K562 (cell line): ENCODE results near the gene REEP3. TPM values are rescaled to one million over a fixed set of nuclear protein-coding genes. Genes with fewer than 3 reads are reported as not detected.

Experiments
- BRD4 ChIP-seq: fragments of 200-600 bp; sonication (generic); IDR thresholded peaks from 2 replicates; pipeline ENCODE4 v1.6.1; 2017; ENCODE audit warnings: inconsistent platforms
- BRD9 ChIP-seq: fragments of 450-650 bp; IDR thresholded peaks from 2 replicates; pipeline ENCODE4 v1.6.1; 2018; ENCODE audit warnings: low read depth; ENCODE audit not compliant: partially characterized antibody
- CTCF ChIP-seq, 3 experiments: IDR thresholded peaks in 2 of 3; conservative IDR thresholded peaks in 1 of 3; 2 replicates each; pipeline ENCODE4 v1.5.1; 2011 to 2012; ENCODE audit warnings: low read length in 3 of 3, mild to moderate bottlenecking in 3 of 3, control low read depth in 2 of 3, improper control_type of control experiment in 1 of 3, inconsistent platforms in 1 of 3, low read depth in 1 of 3, mixed read lengths in 1 of 3, moderate library complexity in 1 of 3; ENCODE audit not compliant: insufficient read depth in 2 of 3
- ETV1 ChIP-seq: fragments of 450-650 bp; conservative IDR thresholded peaks from 2 replicates; pipeline ENCODE4 v1.6.1; 2016; ENCODE audit warnings: missing genetic modification characterization, control low read depth, low read depth, missing compliant biosample characterization
- ETV5 ChIP-seq: sonication (generic); formaldehyde crosslinking; IDR thresholded peaks from 2 replicates; pipeline ENCODE4 v1.4.0; 2020; ENCODE audit warnings: low read depth, mild to moderate bottlenecking, missing genetic modification reagents
- HEY1 ChIP-seq: fragments of 250-450 bp; sonication (Bioruptor Pico); IDR thresholded peaks from 2 replicates; pipeline ENCODE4 v1.5.0; 2020; ENCODE audit warnings: mild to moderate bottlenecking, moderate library complexity, borderline replicate concordance
- MNT ChIP-seq, 2 experiments: fragments of 450-650 bp; conservative IDR thresholded peaks; 2 replicates each; pipeline ENCODE4 v1.6.1; 2017; ENCODE audit warnings: mild to moderate bottlenecking in 2 of 2, moderate library complexity in 2 of 2
- MXI1 ChIP-seq: IDR thresholded peaks from 2 replicates; pipeline ENCODE4 v1.6.1; 2011; ENCODE audit warnings: low read depth, mild to moderate bottlenecking, improper control_type of control experiment, low read length
- POLR2H ChIP-seq: IDR thresholded peaks from 2 replicates; pipeline ENCODE4 v1.6.1; 2016; ENCODE audit warnings: missing genetic modification characterization, low read depth, mild to moderate bottlenecking, control low read depth, missing compliant biosample characterization, moderate library complexity
- PRMT5 ChIP-seq: sonication (generic); formaldehyde crosslinking; IDR thresholded peaks from 2 replicates; pipeline ENCODE4 v1.5.0; 2020; ENCODE audit warnings: missing genetic modification reagents
- SMARCC2 ChIP-seq: fragments of 450-650 bp; IDR thresholded peaks from 2 replicates; pipeline ENCODE4 v1.6.1; 2017; ENCODE audit warnings: antibody characterized with exemption, moderate library complexity, mild to moderate bottlenecking, low read depth
- SRSF9 ChIP-seq: fragments of 200-400 bp; formaldehyde crosslinking; IDR thresholded peaks from 2 replicates; pipeline ENCODE4 v1.6.1; 2017; ENCODE audit warnings: low read depth, low read length, borderline replicate concordance
- STAT6 ChIP-seq: sonication (generic); formaldehyde crosslinking; IDR thresholded peaks from 2 replicates; pipeline ENCODE4 v1.8.1; 2023; ENCODE audit warnings: mild to moderate bottlenecking, missing genetic modification reagents
- TEAD1 ChIP-seq, 2 experiments: fragments of 450-650 bp in 1 of 2; sonication (generic) in 1 of 2; formaldehyde crosslinking; IDR thresholded peaks; 2 replicates each; pipeline versions ENCODE4 v1.4.0 to v1.8.0; 2020 to 2022; ENCODE audit warnings: mild to moderate bottlenecking in 2 of 2, missing genetic modification reagents in 1 of 2
- TGIF2 ChIP-seq: sonication (generic); formaldehyde crosslinking; IDR thresholded peaks from 2 replicates; pipeline ENCODE4 v1.8.1; 2022; ENCODE audit warnings: mild to moderate bottlenecking, missing genetic modification reagents, moderate library complexity
- U2AF1 ChIP-seq: fragments of 200-400 bp; formaldehyde crosslinking; optimal IDR thresholded peaks from 2 replicates; pipeline ENCODE3; 2017; ENCODE audit warnings: mild to moderate bottlenecking, low read depth, low read length, moderate library complexity
- ZBTB33 ChIP-seq: sonication (generic); formaldehyde crosslinking; IDR thresholded peaks from 2 replicates; pipeline ENCODE4 v1.8.1; 2023; ENCODE audit warnings: mild to moderate bottlenecking, missing genetic modification reagents
- ZNF165 ChIP-seq: fragments of 250-450 bp; sonication (Bioruptor Pico); IDR thresholded peaks from 2 replicates; pipeline ENCODE4 v1.4.0; 2020; ENCODE audit warnings: borderline replicate concordance
- ZNF589 ChIP-seq: fragments of 200-800 bp; sonication (Bioruptor generic); IDR thresholded peaks from 2 replicates; pipeline ENCODE4 v1.6.1; 2016; ENCODE audit warnings: low read depth, missing genetic modification characterization, missing compliant biosample characterization
- polyA plus RNA-seq, 8 experiments: library from polyadenylated mRNA; depleted of rRNA in 4 of 8; stranded (reverse) in 5 of 8; unstranded in 3 of 8; fragments of >200 nt; fragmentation: Nextera tagmentation in 2 of 8; fragmentation: Illumina TruSeq in 1 of 8; extraction: Ambion mirVana in 2 of 8; extraction: Trizol in 1 of 8; gene quantifications; 2 replicates each; pipeline versions ENCODE4 v1.2.1 to v1.2.3, GENCODE V29; 2011 to 2014; ENCODE audit warnings: inconsistent platforms in 1 of 8, missing spikeins in 1 of 8
- total RNA-seq, 7 experiments: library from RNA; depleted of rRNA in 6 of 7; stranded (reverse); fragments of >200 nt in 6 of 7; fragmentation: Illumina TruSeq in 2 of 7; extraction: Trizol in 2 of 7; gene quantifications; 2 replicates each; pipeline versions ENCODE4 v1.2.1 to v1.2.3, GENCODE V29; 2011 to 2021; ENCODE audit warnings: low replicate concordance in 1 of 7

Gene REEP3
- total and polyA plus RNA-seq, 9 of the 15 experiments (the other 6 are each of a cell fraction or from before 2014, with no cell fraction given): 3.4 to 13.4 (median 9.2) TPM

- TF ChIP-seq ETV1 (tag) (no peak), ZNF165 (no peak), TEAD1 (CRISPR knock-in tag; IDR thresholded peaks at IDR 0.05) (peak; percentile 83 to 89), BRD9 (peak; percentile 49), MXI1 (no peak), ETV5 (peak; percentile 40; the same call in 1 of the 2 replicates), ZBTB33 (CRISPR knock-in tag) (no peak), POLR2H (tag) (no peak), PRMT5 (CRISPR knock-in tag) (no peak), HEY1 (no peak), BRD4 (peak; percentile 57; the same call in 1 of the 2 replicates), ZNF589 (CRISPR knock-in tag) (no peak), STAT6 (peak; percentile 11; the same call in 1 of the 2 replicates), CTCF (IDR thresholded peaks at IDR 0.05 in 2 of 3, conservative IDR thresholded peaks at IDR 0.05 in 1 of 3; ENCODE audit: insufficient read depth in 2 of 3, low read depth in 1 of 3, low read length in 3 of 3) (peak; percentile 91 to 97 (median 97)), SRSF9 (no peak), TGIF2 (CRISPR knock-in tag) (no peak; the same call in 1 of the 2 replicates), MNT (conservative IDR thresholded peaks at IDR 0.05) (peak in 1 of 2 experiments; percentile 57; a peak in 2 of 4 replicates), SMARCC2 (no peak; the same call in none of the 2 replicates), U2AF1 (no peak)
Measured at GRCh38 chr10:63629363-63630084, 108.3 kb downstream of the REEP3 start (continued).
